GOT3 (cell line): ENCODE data around the gene SDR42E2.
"Not testable (repeated sequence)": the region's sequence is repeated elsewhere in the genome, so short reads cannot be mapped to it uniquely, and the experiment has no call there.

Experiments used
- DNase-seq: peaks from one replicate; lab custom pipeline; 2025; ENCODE audit warnings: mixed read lengths; lab: John Stamatoyannopoulos, UW

SDR42E2 gene

DNA sequence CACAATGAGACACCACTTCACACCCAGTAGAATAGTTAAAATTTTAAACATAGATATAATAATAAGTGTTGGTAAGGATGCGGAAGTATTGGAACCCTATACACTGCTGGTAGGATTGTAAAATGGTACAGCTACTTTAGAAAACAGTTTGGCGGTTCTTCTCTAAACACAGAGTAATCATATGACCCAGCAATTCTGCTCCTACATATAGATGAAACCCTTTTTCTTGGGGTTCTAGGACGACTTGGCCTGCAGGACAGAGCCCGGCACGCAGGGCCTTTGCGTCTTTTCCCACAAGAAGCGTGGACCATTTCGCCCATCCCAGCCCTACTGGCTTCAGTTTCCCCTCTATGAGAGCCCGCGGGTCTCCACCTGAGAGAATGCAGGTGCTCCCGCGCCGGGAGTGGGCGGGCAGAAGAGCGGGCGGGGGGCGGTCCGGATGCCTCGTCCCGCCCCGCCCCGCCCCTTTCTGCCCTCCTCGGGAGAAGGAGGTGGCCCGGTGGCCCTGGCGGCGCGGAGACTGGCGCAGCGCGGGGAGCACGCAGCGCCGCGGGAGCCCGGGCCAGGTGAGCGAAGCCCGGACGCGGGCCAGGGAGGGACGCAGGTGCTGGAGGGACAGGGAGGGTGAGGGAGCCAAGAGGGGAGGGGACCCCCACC, at the start of gene SDR42E2:
Gene SDR42E2 (plus strand): TSS at position 508 of the 657 bp plus-strand sequence. CDS start 3,077 bp downstream, outside the sequence.
- DNase-seq, result no peak

DNA sequence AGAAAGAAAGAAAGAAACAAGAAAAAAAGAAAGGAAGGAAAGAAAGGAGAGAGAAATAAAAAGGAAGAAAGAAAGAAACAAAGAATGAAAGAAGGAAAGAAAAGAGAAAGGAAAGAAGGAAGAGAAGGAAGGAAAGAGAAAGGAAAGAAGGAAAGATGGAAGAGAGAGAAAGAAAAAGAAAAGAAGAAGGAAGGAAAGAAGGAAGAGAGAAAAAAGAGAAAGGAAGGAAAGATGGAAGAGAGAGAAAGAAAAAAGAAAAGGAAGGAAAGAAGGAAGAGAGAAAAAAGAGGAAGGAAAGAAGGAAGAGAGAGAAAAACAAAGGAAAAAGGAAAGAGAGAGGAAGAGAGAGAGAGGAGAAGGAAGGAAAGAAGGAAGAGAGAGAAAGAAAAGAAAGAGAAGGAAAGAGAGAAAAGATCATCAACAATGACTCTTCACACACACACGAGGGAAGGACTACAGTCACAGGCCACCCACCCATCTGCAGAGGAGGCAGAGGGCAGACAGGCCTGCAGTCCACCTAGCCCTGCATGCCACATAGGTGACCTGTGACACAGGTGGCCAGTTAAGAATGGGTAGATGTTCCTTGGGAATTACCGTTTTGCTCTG, 46.1 kb upstream of the SDR42E2 start:
- DNase-seq, result no peak

GRCh38 chr16:22117609-22118008, 44.7 kb upstream of the SDR42E2 start:
- DNase-seq, result no peak

GRCh38 chr16:22120440-22120839, 41.9 kb upstream of the SDR42E2 start:
- DNase-seq, result no peak

DNA sequence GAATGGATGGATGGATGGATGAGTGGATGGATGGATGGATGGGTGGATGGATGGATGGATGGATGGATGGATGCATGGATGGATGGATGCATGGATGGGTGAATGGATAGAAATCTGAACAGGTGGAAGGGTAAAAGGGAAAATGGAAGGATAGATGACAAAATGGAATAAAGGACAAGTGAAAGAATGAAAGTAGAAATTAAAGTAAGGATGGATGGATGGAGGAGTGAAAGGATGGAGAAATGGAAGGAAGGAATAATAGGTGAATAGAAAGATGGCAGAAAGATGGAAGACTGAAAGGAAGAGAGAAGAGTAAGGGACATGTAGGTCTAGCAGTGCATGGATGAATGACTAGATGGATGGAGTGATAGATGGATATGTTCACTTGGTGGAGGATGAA, 40.1 kb upstream of the SDR42E2 start:
- no peak for DNase-seq

GRCh38 chr16:22123146-22123545, 39.2 kb upstream of the SDR42E2 start:
- no peak for DNase-seq

DNA sequence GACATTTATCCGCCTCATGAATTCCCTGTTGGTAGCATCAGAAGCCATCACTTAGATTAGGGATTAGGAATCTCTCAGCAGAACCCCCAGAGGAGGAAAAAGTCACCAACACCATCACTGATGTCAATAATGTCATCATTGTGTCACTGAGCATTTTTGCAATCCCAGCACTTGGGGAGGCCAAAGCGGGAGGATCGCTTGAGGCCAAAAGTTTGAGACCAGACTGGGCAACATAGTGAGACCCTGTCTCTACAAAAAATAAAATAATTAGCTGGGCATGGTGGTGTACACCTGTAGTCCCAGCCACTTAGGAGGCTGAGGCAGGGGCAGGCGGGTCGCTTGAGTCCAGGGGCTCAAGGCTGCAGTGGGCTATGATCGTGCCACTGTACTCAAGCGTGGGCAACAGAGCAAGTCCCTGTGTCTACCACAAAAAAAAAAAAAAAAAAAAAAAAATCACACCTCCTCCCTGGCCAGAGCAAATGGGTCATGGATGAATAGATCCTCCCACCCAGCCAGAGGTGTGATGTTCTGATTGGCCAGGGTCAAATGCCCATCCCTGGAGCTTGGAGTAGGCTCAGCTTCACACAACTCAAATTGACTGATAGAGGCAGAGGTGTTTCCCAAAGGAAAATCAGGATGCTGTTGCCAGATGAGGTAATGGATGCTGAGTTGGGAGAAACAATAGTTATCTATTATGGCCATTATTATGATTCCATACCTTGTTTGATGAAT, 38.4 kb upstream of the SDR42E2 start:
- DNase-seq, result no peak

DNA sequence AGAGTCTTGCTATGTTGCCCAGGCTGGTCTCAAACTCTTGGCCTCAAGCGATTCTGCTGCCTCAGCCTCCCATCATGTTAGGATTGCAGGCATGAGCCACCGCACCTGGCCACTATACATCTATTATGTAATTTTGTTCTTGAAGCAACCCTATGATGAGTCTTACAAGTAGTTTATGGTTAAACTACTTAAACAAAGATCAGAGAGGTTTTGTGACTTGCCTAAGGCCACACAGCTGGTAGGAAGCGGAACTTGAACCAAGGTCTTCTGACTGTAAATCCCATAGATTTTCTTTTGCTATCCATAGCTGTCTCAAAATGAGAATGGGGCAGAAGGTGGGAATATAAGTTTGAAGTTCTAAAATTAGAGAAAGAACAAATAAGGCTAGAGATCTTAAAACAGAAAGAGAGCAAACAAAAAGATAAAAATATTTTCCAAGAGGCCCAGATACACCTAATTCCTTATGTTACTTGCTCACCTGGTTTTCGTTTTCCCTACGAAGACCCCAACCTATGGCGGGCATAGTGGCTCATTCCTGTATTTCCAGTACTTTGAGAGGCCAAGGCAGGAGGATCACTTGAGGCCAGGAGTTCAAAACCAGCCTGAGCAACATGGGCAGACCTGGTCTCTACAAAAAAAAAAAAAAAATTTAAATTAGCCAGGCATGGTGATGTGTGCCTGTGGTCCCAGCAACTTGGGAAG, 37.6 kb upstream of the SDR42E2 start:
- DNase-seq, result no peak

- no peak for DNase-seq
Observed at GRCh38 chr16:22126037-22126558, 36.2 kb upstream of the SDR42E2 start.

DNA sequence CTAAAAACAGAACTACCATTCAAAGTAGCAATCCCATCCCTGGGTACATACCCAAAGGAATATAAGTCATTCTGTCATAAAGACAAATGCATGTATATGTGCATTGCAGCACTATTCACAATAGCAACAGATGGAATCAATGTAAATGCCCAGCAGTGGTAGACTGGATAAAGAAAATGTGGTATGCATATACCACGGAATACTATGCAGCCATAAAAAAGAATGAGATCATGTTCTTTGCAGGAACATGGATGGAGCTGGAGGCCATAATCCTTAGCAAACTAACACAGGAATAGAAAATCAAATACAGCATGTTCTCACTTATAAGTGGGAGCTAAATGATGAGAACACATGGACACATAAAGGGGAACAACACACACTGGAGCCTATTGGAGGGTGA, 33.8 kb upstream of the SDR42E2 start:
- DNase-seq, result not testable (repeated sequence)

GRCh38 chr16:22130528-22130927, 31.8 kb upstream of the SDR42E2 start:
- no peak for DNase-seq

- DNase-seq, result no peak
Observed at GRCh38 chr16:22132801-22133200, 29.5 kb upstream of the SDR42E2 start.

DNA sequence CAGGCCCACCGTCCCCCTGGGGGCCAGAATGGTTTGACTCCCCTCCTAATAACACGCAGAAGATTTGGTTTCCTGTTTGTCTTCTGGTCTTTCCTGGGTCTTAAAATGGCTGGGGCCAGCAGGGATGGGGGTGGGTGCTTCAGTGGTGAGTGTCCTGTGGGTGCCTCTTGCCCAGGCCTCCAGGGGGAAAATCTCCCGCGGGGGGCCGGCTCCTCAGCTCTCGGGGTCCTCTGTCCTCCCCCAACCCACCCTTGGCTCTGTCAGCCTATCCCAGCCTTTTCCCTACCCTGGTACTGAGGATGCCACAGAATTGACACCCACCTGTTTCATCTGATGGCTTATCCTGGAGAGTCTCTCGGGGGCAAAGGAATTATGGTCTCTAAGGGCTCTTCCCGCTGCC, 23.8 kb upstream of the SDR42E2 start:
- DNase-seq, result no peak

DNA sequence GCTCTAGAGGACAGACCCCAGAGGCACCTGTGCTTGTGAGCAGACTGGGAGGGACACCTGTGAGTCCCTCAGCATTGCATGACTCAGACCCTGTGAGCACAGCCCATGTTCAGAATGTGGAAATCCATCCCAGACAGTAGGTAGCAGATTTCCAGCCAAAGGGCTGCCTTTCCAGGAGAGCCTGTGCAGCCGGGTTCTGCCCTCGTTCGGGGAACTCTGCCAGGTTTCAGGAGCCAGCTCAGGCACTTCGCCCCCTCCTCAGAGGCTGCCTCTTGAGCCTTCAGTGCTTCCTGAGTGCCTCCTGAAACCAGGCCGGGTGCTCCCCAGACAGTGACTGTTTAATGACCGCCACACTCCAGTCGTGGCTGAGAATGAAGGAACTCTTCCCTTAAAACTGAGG, 23.3 kb upstream of the SDR42E2 start:
- no peak for DNase-seq

DNA sequence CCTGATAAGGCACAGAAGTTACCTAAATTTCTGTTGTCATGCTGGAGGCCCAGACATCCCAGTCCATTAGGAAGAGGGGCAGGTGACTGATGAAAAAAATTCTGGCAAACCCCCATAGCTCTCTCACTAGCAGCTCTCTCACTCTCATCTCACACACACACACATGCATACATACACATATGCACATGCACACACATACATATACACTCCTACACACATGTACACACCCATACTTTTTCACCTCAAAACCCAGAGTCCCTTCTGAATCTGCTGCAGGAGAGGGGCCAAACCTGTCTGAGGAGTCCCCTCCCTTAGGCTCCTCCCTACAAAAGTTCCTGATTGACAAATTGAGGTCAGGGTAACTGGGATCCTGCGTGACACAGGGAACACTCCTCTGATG, 22.6 kb upstream of the SDR42E2 start:
- no peak for DNase-seq

DNA sequence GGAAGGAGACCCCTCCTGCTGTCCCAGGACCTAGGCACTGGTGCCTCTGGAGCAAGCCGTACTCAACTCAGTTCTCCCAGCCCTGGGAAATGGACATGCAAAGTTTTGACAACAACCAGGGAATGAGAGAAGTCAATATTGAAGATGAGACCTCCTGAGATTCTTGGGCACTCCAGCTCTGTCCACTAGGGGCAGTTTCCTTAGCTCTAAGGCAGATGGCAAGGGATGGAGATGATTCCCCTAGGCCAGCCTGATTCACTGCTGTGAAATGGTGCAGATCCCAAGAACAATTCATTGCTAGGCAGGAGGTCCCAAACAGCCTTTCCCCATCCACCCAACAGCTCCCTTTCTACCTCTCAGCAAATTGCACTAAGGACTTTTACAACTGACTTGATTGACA, 20.5 kb upstream of the SDR42E2 start:
- DNase-seq, result no peak

- no peak for DNase-seq
Observed at GRCh38 chr16:22144520-22144919, 17.8 kb upstream of the SDR42E2 start.

DNA sequence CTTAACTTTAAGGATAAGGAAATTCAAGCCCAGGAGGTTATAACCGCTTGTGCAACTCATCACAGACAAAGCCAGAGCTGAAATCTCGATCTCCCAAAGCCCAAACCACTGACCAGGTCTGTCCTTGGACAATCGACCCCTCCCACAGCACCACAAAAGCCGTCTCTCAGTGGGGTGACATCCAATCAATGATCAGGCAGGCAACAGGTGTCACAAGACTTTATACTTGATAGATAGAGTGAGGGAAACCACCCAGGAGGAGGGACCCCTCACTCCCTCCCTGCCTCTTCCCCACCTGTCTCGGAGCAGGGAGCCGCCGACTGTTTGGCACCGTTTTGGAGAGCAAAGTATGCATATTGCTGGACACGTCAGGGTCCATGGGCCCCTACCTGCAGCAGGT, 14.5 kb upstream of the SDR42E2 start:
- DNase-seq, result no peak

DNA sequence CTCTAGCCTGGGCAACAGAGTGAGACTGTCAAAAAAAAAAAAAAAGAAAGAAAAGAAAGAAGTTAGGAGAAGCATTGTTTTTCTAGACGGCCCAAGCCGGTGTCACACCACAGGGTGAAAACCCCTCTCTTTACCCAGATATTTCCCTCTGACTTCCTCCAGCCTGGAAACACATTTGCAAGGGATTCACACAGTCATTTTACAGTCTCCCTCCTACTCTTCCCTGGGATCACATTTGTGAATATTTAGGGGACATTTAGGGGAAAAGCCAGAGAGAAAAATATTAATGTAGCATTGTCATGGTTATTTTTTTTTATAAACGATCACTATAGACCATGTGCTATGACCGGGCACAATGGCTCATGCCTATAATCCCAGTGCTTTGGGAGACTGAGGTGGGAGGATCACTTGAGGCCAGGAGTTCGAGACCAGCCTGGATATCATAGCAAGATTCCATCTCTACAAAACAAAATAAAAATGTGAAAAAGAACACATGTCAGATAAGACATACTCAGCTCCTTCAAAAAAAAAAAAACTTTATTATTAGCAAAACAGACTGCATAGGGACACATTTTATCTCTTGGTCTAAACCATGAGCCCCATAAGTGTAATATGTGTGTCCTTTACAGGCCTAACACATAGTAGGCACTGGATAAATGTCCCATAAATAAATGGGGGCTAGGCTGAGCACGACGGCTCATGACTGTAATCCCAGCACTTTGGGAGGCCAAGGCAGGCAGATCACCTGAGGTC, 10.9 kb upstream of the SDR42E2 start:
- DNase-seq, result no peak

DNA sequence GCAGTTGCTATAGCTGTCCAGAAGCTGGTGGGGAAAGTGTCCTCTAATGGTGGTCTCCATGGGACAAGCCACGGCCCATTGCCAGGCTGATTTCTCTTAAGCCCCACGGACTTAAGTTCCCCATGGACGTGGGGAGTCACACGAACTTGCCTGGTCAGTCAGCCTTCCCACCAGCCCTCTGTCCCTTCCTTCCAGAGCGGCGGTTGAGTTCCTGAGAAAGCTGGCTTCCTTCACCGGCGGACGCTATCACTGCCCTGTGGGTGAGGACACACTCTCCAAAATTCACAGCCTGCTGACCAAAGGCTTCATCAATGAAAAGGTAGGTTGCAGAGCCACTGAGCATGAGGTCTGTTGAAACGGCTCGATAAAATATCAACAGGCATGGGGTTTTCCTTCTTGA, 10.0 kb upstream of the SDR42E2 start:
- no peak for DNase-seq

GRCh38 chr16:22153078-22153477, 9.2 kb upstream of the SDR42E2 start:
- DNase-seq, result not testable (repeated sequence)

- DNase-seq, result no peak
Observed at GRCh38 chr16:22161401-22161800, 905 bp upstream of the SDR42E2 start.
